Lung microvascular endothelial cell (primary cell): ENCODE data around the gene SSTR4. TPM values are rescaled to one million over a fixed set of nuclear protein-coding genes. Genes with fewer than 3 reads are reported as not detected.
A peak's percentile ranks its signal among the peaks of the same experiment; 100 is the strongest.

ENCODE experiments used
- DNase-seq, 2 donors: peaks; one replicate each; pipeline versions ENCODE4 v3.0.0 to v3.0.0-alpha.2; 2010; ENCODE audit warnings: low read depth in 2 of 2
- total RNA-seq: library from RNA; depleted of rRNA; stranded (reverse); fragments of >200 nt; gene quantifications from 2 replicates; pipeline ENCODE4 v1.2.1, GENCODE V29; 2014

The SSTR4 gene
- total RNA-seq, 1 donor from 2014 or later = not detected

DNA sequence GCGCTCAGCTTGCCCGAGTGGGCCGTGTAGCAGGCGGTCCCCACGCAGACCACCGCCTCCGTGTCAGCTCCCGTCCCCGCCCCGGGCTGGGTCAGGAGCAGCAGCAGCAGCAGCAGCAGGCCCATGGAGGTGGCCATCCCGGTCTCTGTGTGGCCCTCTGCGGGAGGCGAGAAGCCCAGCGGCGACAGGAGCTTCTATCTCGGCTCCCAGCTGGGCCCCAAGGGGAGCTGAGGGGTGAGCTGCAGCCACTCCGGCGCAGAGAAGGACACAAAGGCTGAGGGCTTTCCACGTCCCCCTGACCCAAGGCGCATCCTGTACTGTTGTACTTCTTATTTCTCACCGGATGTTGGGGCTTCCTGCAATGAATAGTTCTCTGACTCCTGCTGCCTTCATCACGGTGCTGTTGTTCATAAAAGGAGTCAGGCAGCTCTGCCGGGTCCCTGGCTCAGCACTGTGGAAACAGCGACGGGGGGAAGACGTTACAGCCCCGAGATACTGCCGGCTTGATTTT lies 51.0 kb downstream of the SSTR4 start, which contains the start of gene CD93:
CD93 (minus strand) TSS at position 269 of the 511 bp plus-strand sequence; CDS start at position 137, 132 bp downstream.
- DNase-seq = peak; percentile 89 to 96

DNA sequence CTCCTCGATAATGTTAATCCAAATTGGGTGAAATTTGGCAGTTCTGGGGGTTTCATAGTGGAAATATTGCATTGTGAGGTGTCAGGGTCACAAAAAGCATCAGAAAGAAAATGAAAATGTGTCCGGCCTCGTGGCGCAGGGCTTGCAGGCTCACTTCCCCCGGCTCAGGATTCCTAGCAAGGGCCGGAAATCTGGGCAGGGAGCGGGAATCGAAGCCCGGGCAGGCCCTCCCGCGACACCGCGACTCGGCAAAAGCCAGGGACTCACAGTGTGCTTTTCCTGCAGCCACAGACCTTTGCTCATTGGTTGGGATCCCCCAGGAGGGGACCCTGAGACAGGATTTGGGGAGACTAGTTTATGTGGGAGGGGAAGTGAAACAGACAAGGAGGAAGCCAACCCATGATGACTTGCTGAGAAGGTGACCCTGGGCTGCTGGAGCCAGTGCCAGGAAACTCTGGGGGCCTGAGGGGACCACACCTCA lies 51.9 kb downstream of the SSTR4 start:
- peak; percentile 74 to 95 for DNase-seq

DNA sequence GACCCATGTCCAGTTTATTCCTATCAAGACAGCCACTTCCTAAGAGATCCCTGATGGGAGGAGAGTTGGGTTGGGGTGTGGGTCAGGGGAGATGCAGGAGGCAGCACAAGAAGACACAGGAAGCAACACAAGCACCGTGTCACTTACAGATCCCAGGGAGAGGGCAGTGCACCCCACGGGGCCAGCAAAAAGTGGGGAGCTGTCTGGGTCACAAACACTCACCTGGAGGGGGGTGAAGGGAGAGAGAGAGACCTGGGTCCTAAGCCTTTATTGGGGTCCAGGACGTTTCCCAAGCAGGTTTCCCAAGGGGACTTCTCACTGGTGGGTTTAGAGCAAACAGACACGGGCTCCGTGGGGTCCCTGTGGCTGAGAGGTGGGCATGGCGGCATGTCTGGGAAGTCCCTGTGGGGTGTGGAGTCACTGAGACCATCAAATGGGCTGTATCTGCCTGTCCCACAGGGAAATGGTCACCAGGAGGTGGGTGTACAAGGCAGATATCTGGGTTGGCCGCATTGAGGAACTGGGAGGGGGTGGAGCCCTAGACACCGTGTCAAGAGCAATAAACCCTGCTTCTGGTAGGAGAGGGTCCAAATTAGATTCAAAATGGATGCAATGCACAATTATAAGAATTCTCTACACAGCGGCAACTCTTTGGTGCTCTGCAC lies 52.6 kb downstream of the SSTR4 start:
- DNase-seq = no peak

Other genes starting within 250 kb of the SSTR4 start
- gene THBD, start 14.4 kb downstream of the SSTR4 start, total RNA-seq = 3.2 and 9.2 TPM in 2 replicates
- 20.8 and 129 TPM in 2 replicates for gene CD93, start 51.0 kb downstream of the SSTR4 start, total RNA-seq